Mononuclear cell (primary cell): ENCODE data around the gene CST9L. TPM values are rescaled to one million over a fixed set of nuclear protein-coding genes. Genes with fewer than 3 reads are reported as not detected.

ENCODE experiments used
- H3K27me3 ChIP-seq: 2 replicates; pipeline ENCODE4 v1.6.0; 2011; ENCODE audit warnings: low read length, control low read depth; ENCODE audit not compliant: insufficient read depth
- H3K4me1 ChIP-seq: 2 replicates; pipeline ENCODE4 v1.5.1; 2011; ENCODE audit warnings: mild to moderate bottlenecking, low read length, control low read depth; ENCODE audit not compliant: insufficient read depth
- H3K4me3 ChIP-seq: 2 replicates; pipeline ENCODE4 v1.5.1; 2011; ENCODE audit warnings: mild to moderate bottlenecking, low read length, moderate library complexity
- H3K9me3 ChIP-seq: 2 replicates; pipeline ENCODE4 v1.5.1; 2011; ENCODE audit warnings: low read depth, mild to moderate bottlenecking, control low read depth, low read length
- total RNA-seq: library from RNA; depleted of rRNA; stranded (reverse); fragments of >200 nt; gene quantifications from one replicate; pipeline ENCODE4 v1.2.3, GENCODE V29; 2012

Gene CST9L
- total RNA-seq, 1 donor, result not detected

- H3K4me3 ChIP-seq, result no peak overlapping the region
- H3K4me1 ChIP-seq, result no peaks in the 10 kb centered on the region
- no peaks in the 10 kb centered on the region for H3K27me3 ChIP-seq
- no peaks in the 10 kb centered on the region for H3K9me3 ChIP-seq
Measured at GRCh38 chr20:23517719-23518118, 50.6 kb downstream of the CST9L start.

GRCh38 chr20:23515250-23515939 is 52.9 kb downstream of the CST9L start:
- Histone ChIP-seq H3K9me3 (no peaks in the 10 kb centered on the region), H3K4me1 (no peaks in the 10 kb centered on the region), H3K4me3 (no peak overlapping the region), H3K27me3 (no peaks in the 10 kb centered on the region)

GRCh38 chr20:23514848-23515247 is 53.4 kb downstream of the CST9L start:
- Histone ChIP-seq H3K27me3 (no peaks in the 10 kb centered on the region), H3K9me3 (no peaks in the 10 kb centered on the region), H3K4me1 (no peaks in the 10 kb centered on the region), H3K4me3 (no peak overlapping the region)

Other genes with a start within 250 kb of the CST9L start
- 69.5 TPM for gene NXT1, start 217.7 kb downstream of the CST9L start, total RNA-seq
- gene GZF1, start 206.3 kb downstream of the CST9L start, total RNA-seq, result 61.0 TPM
- gene NAPB, start 147.0 kb downstream of the CST9L start, total RNA-seq, result 11.8 TPM
- not detected for gene CSTL1, start 128.8 kb downstream of the CST9L start, total RNA-seq
- gene CST11, start 115.6 kb downstream of the CST9L start, total RNA-seq, result not detected
- not detected for gene CST8, start 77.4 kb downstream of the CST9L start, total RNA-seq
- gene CST9, start 37.4 kb upstream of the CST9L start, total RNA-seq, result not detected
- 486 TPM for gene CST3, start 69.5 kb upstream of the CST9L start, total RNA-seq
- not detected for gene CST4, start 120.6 kb upstream of the CST9L start, total RNA-seq
- gene CST1, start 182.5 kb upstream of the CST9L start, total RNA-seq, result not detected